ENCODE measurements around the gene TIMP2.

The TIMP2 gene

DNA sequence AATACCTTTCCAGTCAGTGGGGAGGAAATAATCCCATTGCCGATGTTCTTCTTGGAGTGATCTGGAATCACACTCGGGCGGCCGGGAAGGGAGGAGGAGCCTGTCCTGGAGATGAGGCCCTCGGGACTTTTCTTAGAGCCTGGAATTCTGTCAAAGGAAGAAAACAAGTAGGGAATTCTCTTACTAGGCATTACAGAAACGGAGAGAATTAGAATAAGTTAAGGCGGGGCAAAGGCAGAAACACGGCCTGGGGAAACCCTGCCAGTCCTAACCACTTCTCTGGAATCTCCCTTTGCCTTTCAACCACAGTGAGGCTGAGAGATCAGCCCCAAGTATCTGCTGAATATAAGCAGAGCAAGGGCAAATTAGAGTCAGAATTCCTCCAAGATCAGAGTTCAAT is 112.3 kb downstream of the TIMP2 start:
- Mint-ChIP-seq H3K27ac (peak overlapping the region; percentile 26), H3K27me3 (no peaks in the 10 kb centered on the region), H3K36me3 (ENCODE audit: low read depth) (peaks cover 76% of the 10 kb centered on the region), H3K4me1 (ENCODE audit: low read depth) (peaks cover 24% of the 10 kb centered on the region), H3K4me3 (no peak overlapping the region), H3K9me3 (no peaks in the 10 kb centered on the region)

DNA sequence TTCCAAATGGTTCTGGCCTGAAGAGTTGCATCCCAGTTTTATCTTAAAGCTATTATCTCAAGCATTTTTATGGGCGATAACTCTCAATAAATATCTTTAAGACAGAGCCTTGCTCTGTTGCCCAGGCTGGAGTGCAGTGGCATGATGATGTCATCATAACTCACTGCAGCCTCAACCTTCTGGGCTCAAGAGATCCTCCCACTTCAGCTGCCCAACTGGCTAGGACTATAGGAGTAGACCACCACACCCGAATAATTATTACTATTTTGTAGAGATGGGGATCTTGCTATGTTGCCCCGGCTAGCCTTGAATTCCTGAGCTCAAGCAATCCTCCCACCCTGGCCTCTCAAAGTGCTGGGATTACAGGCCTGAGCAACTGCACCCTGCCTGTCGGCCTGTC is 117.0 kb downstream of the TIMP2 start:
- Mint-ChIP-seq H3K4me1 (ENCODE audit: low read depth) (peaks cover 42% of the 10 kb centered on the region), H3K36me3 (ENCODE audit: low read depth) (peaks cover 84% of the 10 kb centered on the region), H3K27ac (peak overlapping the region; percentile 33), H3K9me3 (no peaks in the 10 kb centered on the region), H3K27me3 (no peaks in the 10 kb centered on the region), H3K4me3 (no peak overlapping the region)

DNA sequence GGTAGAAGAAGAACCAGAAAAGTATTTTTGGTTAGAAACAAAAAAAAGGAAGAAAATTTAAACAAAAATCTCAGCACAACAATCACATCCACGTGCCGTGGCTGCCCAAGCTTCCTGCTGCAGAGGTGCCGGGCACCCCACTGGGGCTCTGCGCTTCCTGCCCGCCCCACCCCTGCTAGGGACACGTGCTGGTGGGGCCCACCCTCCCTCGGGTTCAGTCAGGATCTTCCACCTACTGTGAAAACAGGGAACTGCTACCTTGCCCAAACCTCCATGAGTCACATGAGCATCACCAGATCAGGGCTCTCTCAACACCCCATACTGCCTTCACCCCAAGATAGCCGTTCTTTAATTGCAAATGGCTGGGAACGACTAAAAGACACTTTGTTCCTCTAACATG is 118.7 kb downstream of the TIMP2 start:
- Mint-ChIP-seq H3K4me1 (ENCODE audit: low read depth) (peaks cover 42% of the 10 kb centered on the region), H3K27me3 (no peaks in the 10 kb centered on the region), H3K36me3 (ENCODE audit: low read depth) (peaks cover 83% of the 10 kb centered on the region), H3K9me3 (no peaks in the 10 kb centered on the region), H3K27ac (peak overlapping the region; percentile 81), H3K4me3 (no peak overlapping the region)

DNA sequence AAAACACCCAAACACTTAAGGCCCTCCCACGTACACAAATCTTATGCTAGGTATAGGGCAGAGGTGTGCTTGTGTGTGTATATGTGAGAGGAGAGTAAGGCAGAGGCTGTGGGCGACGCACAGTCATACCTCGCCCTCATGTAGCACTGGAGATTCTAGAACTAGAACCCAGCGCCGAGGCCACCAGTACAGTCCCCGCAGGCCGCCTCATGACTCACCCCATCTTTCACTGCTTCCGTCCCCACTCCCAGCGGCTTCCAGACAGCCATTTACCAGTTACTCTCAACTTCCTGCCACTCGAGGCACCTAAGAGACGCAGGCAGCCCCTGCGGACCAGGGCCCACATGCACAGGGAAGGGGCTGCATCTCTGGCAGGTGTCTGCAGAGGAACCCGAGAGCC is 119.9 kb downstream of the TIMP2 start:
- Mint-ChIP-seq H3K36me3 (ENCODE audit: low read depth) (peaks cover 79% of the 10 kb centered on the region), H3K4me1 (ENCODE audit: low read depth) (peaks cover 42% of the 10 kb centered on the region), H3K27ac (peak overlapping the region; percentile 81), H3K9me3 (no peaks in the 10 kb centered on the region), H3K4me3 (no peak overlapping the region), H3K27me3 (no peaks in the 10 kb centered on the region)

DNA sequence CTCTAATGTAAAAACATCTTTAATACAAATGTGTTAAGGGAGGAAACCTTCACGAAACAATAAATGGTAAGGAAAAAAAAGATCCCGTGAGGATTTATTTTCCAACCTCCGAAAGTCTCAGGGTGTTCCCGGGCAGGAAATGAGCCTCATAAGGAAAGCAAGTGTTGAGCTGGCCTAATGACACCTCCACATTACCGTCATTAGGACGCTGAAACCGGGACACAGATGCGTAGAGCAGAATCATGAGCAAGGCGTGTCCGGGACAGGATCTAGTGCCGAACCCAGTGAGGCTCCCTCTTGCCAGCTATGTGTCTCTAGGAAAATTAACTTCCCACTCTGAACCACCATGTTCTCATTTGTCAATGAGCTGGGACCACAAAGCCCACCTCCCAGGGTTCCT is 120.4 kb downstream of the TIMP2 start:
- no peak overlapping the region for H3K4me3 Mint-ChIP-seq
- peaks cover 79% of the 10 kb centered on the region for H3K36me3 Mint-ChIP-seq (ENCODE audit: low read depth)
- H3K9me3 Mint-ChIP-seq = no peaks in the 10 kb centered on the region
- peaks cover 42% of the 10 kb centered on the region for H3K4me1 Mint-ChIP-seq (ENCODE audit: low read depth)
- H3K27me3 Mint-ChIP-seq = no peaks in the 10 kb centered on the region
- peak overlapping the region; percentile 81 for H3K27ac Mint-ChIP-seq

DNA sequence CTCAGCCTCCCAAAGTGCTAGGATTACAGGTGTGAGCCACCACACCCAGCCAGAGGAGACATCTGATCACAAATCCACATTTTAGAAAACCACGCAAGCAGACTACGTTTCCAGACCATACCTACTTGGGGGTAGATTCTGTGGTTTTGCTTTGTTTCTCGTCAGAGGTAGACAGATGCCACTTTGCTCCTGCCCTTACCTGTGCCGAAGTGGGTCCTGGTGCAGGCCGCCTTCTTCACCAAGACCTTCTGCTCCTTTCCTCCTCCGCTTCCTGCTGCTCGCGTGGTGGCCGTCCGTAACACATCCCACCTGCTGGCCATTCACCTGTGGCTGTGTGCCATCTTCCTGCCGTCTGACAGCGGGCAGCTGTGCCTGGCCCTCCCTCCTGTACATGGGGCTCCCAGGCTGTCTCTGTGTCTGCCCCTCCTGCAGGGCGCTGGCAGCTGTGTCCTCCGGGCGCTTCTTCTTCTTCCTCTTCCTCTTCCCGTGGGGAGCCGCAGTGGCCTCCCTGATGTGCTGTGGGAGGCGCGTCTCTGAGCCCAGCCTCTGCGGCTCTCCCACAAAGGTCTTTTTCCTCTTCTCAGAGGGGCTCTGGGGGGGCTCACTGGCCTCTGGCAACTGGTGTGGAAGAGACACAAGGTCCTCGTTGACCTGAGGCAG is 121.9 kb downstream of the TIMP2 start:
- Mint-ChIP-seq H3K4me3 (no peak overlapping the region), H3K36me3 (ENCODE audit: low read depth) (peaks cover 81% of the 10 kb centered on the region), H3K4me1 (ENCODE audit: low read depth) (peaks cover 56% of the 10 kb centered on the region), H3K9me3 (no peaks in the 10 kb centered on the region), H3K27me3 (no peaks in the 10 kb centered on the region), H3K27ac (peak overlapping the region; percentile 22)
